Measurements from ENCODE around the gene NPL.

The NPL gene

GRCh38 chr1:182755632-182756031 lies 33.9 kb upstream of the NPL start:
- H3K27ac ChIP-seq = no peak overlapping the region
- TF ChIP-seq CTCF (conservative IDR thresholded peaks at IDR 0.05) (no peak), ZFX (IDR thresholded peaks at IDR 0.05) (no peak)

GRCh38 chr1:182756423-182756822 lies 33.1 kb upstream of the NPL start:
- no peak overlapping the region for H3K27ac ChIP-seq
- TF ChIP-seq CTCF (conservative IDR thresholded peaks at IDR 0.05) (no peak), ZFX (IDR thresholded peaks at IDR 0.05) (no peak)

- TF ChIP-seq CTCF (conservative IDR thresholded peaks at IDR 0.05) = no peak
- TF ChIP-seq ZFX (IDR thresholded peaks at IDR 0.05) = no peak
- H3K27ac ChIP-seq = no peak overlapping the region
Measured at GRCh38 chr1:182761396-182762395, 27.9 kb upstream of the NPL start.

GRCh38 chr1:182762536-182762935 lies 27.0 kb upstream of the NPL start:
- H3K27ac ChIP-seq = no peak overlapping the region
- TF ChIP-seq CTCF (conservative IDR thresholded peaks at IDR 0.05) = no peak
- no peak for TF ChIP-seq ZFX (IDR thresholded peaks at IDR 0.05)

GRCh38 chr1:182764029-182764727 lies 25.4 kb upstream of the NPL start:
- H3K27ac ChIP-seq = no peak overlapping the region
- TF ChIP-seq ZFX (IDR thresholded peaks at IDR 0.05) (no peak), CTCF (conservative IDR thresholded peaks at IDR 0.05) (no peak)

GRCh38 chr1:182765391-182765790 lies 24.2 kb upstream of the NPL start:
- H3K27ac ChIP-seq = no peak overlapping the region
- no peak for TF ChIP-seq ZFX (IDR thresholded peaks at IDR 0.05)
- TF ChIP-seq CTCF (conservative IDR thresholded peaks at IDR 0.05) = no peak

- TF ChIP-seq ZFX (IDR thresholded peaks at IDR 0.05) = no peak
- no peak for TF ChIP-seq CTCF (conservative IDR thresholded peaks at IDR 0.05)
- no peak overlapping the region for H3K27ac ChIP-seq
Measured at GRCh38 chr1:182766050-182766449, 23.5 kb upstream of the NPL start.
